CD4-positive, alpha-beta T cell (primary cell): ENCODE measurements around the gene JCAD. TPM values are rescaled to one million over a fixed set of nuclear protein-coding genes. Genes with fewer than 3 reads are reported as not detected.
"Not testable (repeated sequence)": the region's sequence is repeated elsewhere in the genome, so short reads cannot be mapped to it uniquely, and the experiment has no call there.

ENCODE experiments used
- ATAC-seq: fragments of 200-7000 bp; cut with Tn5 transposase; one replicate; pipeline ENCODE4 v1.10.0; 2022; ENCODE audit warnings: mild to moderate bottlenecking; ENCODE audit not compliant: poor library complexity
- CTCF ChIA-PET: fragments of 350-600 bp; sonication (Branson Sonifier 250); formaldehyde crosslinking; loops from one replicate; lab custom pipeline; 2021; ENCODE audit warnings: antibody characterized with exemption, inconsistent platforms; lab: Charles Lee
- POLR2A ChIA-PET: fragments of 350-600 bp; sonication (Branson Sonifier 250); formaldehyde crosslinking; loops from one replicate; lab custom pipeline; 2021; ENCODE audit warnings: antibody characterized with exemption, inconsistent platforms; lab: Charles Lee
- DNase-seq, 14 experiments: peaks; one replicate each; pipeline ENCODE4 v3.0.0-alpha.2; 2013 to 2020; ENCODE audit warnings: mixed read lengths in 2 of 14
- H3K27ac ChIP-seq, 2 donors: one replicate each; pipeline versions ENCODE4 v1.5.1 to v1.7.0; 2013; ENCODE audit warnings: low read length in 2 of 2, low read depth in 1 of 2, mild to moderate bottlenecking in 1 of 2
- H3K27me3 ChIP-seq, 2 experiments: 1 replicate in 1 of 2; 2 replicates in 1 of 2; pipeline versions ENCODE4 v1.6.1 to v1.7.0; 2013; ENCODE audit warnings: low read length in 2 of 2, control low read depth in 1 of 2, mild to moderate bottlenecking in 1 of 2, moderate library complexity in 1 of 2; ENCODE audit not compliant: insufficient read depth in 2 of 2, control insufficient read depth in 1 of 2
- H3K36me3 ChIP-seq: one replicate; pipeline ENCODE4 v1.6.1; 2013; ENCODE audit warnings: low read length, control low read depth; ENCODE audit not compliant: insufficient read depth
- H3K4me1 ChIP-seq: one replicate; pipeline ENCODE4 v1.6.1; 2013; ENCODE audit warnings: low read length, control low read depth; ENCODE audit not compliant: insufficient read depth
- H3K4me3 ChIP-seq: one replicate; pipeline ENCODE4 v1.5.1; 2013; ENCODE audit warnings: mild to moderate bottlenecking, low read length, moderate library complexity
- H3K9me3 ChIP-seq, 2 experiments: 1 replicate in 1 of 2; 2 replicates in 1 of 2; pipeline versions ENCODE4 v1.6.1 to v1.7.0; 2013; ENCODE audit warnings: low read length in 2 of 2, mild to moderate bottlenecking in 2 of 2, control low read depth in 1 of 2, moderate library complexity in 1 of 2; ENCODE audit not compliant: control insufficient read depth in 1 of 2, insufficient read depth in 1 of 2
- H3K27ac Mint-ChIP-seq: one replicate; pipeline ENCODE4 v1.8.0; 2020; ENCODE audit warnings: mixed read lengths
- H3K27me3 Mint-ChIP-seq: one replicate; pipeline ENCODE4 v1.8.0; 2021; ENCODE audit warnings: mixed read lengths
- H3K36me3 Mint-ChIP-seq: one replicate; pipeline ENCODE4 v1.8.0; 2021; ENCODE audit warnings: low read depth, mixed read lengths
- H3K4me1 Mint-ChIP-seq: one replicate; pipeline ENCODE4 v1.8.0; 2021; ENCODE audit warnings: low read depth, mixed read lengths
- H3K4me3 Mint-ChIP-seq: one replicate; pipeline ENCODE4 v1.8.0; 2020; ENCODE audit warnings: mild to moderate bottlenecking, mixed read lengths
- H3K9me3 Mint-ChIP-seq: one replicate; pipeline ENCODE4 v1.8.0; 2020; ENCODE audit warnings: mixed read lengths
- intact Hi-C, 2 experiments: fragments of 100-400 bp; cut with DNase I in 1 of 2; cut with micrococcal nuclease in 1 of 2; formaldehyde crosslinking; loops; one replicate each; pipeline versions ENCODE4 v1.15.1 to v1.9.0; 2023 to 2025; cut with DNase I, micrococcal nuclease
- total RNA-seq, 174 experiments: library from RNA in 2 of 174; stranded (reverse) in 2 of 174; gene quantifications; one replicate each; pipeline ENCODE4 v1.2.3 and lab custom pipeline; 2021 to 2026
- TF ChIP-seq, protein P1 (sequence below): fragments of 200-600 bp; IDR thresholded peaks from one replicate; pipeline ENCODE4 v1.8.0; 2022; ENCODE audit warnings: antibody characterized with exemption, mild to moderate bottlenecking

JCAD gene
- total RNA-seq, 2 experiments from 2014 or later = not detected

DNA sequence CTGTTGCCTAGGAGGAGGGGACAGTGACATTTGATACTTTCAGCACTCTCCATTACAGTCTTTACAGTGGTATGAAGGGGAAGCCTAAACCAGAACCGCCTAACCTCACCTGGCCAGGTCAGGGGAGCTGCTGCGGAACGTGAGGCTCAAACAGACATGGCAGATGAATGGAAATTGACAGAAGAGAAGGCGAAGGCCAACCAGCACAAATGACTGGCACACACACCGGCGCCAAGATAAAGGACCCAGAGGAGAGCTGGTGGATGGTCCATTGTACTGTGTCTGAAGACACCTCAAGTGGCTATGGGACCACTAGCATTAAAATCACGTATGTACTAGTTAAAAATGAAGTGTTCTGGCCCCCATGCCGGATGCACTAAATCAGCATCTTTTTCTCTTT lies 53.0 kb downstream of the JCAD start:
- intact Hi-C loops = no loop called here
- ChIA-PET POLR2A (no interaction called here), CTCF (no interaction called here)
- Histone ChIP-seq H3K4me3 (no peak overlapping the region), H3K27me3 (peaks cover 29 to 32% of the 10 kb centered on the region in 2 experiments), H3K4me1 (peaks cover 6% of the 10 kb centered on the region), H3K9me3 (no peaks in the 10 kb centered on the region), H3K27ac (no peak overlapping the region), H3K36me3 (no peaks in the 10 kb centered on the region)
- H3K27me3 Mint-ChIP-seq = peaks cover 77% of the 10 kb centered on the region
- H3K4me3 Mint-ChIP-seq = no peak overlapping the region
- DNase-seq (no peak), ATAC-seq (no peak)
- no peaks in the 10 kb centered on the region for H3K36me3 Mint-ChIP-seq
- H3K9me3 Mint-ChIP-seq = no peaks in the 10 kb centered on the region
- TF ChIP-seq, protein P1, sequence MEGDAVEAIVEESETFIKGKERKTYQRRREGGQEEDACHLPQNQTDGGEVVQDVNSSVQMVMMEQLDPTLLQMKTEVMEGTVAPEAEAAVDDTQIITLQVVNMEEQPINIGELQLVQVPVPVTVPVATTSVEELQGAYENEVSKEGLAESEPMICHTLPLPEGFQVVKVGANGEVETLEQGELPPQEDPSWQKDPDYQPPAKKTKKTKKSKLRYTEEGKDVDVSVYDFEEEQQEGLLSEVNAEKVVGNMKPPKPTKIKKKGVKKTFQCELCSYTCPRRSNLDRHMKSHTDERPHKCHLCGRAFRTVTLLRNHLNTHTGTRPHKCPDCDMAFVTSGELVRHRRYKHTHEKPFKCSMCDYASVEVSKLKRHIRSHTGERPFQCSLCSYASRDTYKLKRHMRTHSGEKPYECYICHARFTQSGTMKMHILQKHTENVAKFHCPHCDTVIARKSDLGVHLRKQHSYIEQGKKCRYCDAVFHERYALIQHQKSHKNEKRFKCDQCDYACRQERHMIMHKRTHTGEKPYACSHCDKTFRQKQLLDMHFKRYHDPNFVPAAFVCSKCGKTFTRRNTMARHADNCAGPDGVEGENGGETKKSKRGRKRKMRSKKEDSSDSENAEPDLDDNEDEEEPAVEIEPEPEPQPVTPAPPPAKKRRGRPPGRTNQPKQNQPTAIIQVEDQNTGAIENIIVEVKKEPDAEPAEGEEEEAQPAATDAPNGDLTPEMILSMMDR = no peak
- H3K4me1 Mint-ChIP-seq = peaks cover 8% of the 10 kb centered on the region
- no peak overlapping the region for H3K27ac Mint-ChIP-seq

GRCh38 chr10:30005116-30005515 lies 54.3 kb downstream of the JCAD start:
- H3K9me3 Mint-ChIP-seq, POLR2A ChIA-PET, H3K4me1 ChIP-seq, H3K27ac ChIP-seq, H3K36me3 ChIP-seq, ATAC-seq, DNase-seq, H3K4me3 ChIP-seq, H3K4me3 Mint-ChIP-seq, H3K36me3 Mint-ChIP-seq, H3K4me1 Mint-ChIP-seq, H3K9me3 ChIP-seq, intact Hi-C loops, H3K27ac Mint-ChIP-seq: not testable (repeated sequence)
- peaks cover 26 to 31% of the 10 kb centered on the region in 2 experiments for H3K27me3 ChIP-seq
- H3K27me3 Mint-ChIP-seq = peaks cover 76% of the 10 kb centered on the region
- CTCF ChIA-PET = interaction anchor here (0.8 kb wide), 1 partner anchor 236 kb away, joined by 3 read pairs; no protein-coding TSS in a partner anchor

DNA sequence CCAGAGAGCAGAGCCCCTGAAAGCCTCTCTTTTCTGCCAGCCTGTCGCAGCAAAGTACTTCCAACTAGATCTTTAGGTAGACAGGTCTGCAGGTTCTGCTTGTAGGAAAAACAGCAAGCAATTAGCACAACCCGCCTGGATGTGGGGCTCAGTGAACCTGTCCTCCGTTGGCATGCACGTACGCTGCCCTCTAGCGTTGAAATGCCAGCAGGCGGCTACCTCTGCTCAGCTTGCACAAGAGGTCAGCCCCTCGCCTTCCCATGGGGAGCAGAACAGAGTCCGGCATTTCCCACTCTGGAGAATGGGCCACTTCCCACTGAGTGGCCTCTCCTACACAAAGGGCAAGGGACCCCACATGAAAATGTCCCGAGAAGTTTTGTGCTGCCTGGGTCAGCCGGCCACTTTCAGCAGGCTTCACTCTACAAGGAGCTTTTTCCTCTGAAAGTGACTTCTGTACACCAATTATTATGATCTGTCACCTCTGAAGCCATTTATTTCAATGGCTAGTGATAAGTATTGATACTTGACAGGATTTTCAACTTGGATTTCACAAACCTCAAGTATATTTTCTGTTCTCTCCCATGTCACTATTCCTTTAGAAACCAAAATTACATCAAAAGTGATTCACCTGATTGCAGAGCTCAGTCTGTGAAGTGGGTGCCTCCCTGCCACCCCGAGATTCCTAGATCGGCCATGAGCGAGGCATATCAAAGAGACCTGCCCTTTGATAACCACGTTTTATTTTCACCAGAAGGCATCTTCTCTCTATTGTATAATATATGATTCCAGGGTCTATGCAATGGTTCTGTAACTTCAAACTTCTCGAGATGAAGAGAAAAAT lies 56.7 kb downstream of the JCAD start:
- Histone ChIP-seq H3K9me3 (no peaks in the 10 kb centered on the region), H3K4me3 (no peak overlapping the region), H3K4me1 (peaks cover 6% of the 10 kb centered on the region), H3K27ac (no peak overlapping the region), H3K36me3 (no peaks in the 10 kb centered on the region), H3K27me3 (peaks cover 20 to 24% of the 10 kb centered on the region in 2 experiments)
- H3K27ac Mint-ChIP-seq = no peak overlapping the region
- peak; percentile 69 for ATAC-seq
- ChIA-PET CTCF (interaction anchor here (0.9 to 1.2 kb wide), 4 partner anchors 10 to 41 kb away, joined by 3 to 4 read pairs (median 3); no protein-coding TSS in a partner anchor), POLR2A (interaction anchor here (0.9 kb wide), 1 partner anchor 25 kb away, joined by 5 read pairs; no protein-coding TSS in a partner anchor)
- H3K4me3 Mint-ChIP-seq = no peak overlapping the region
- H3K9me3 Mint-ChIP-seq = no peaks in the 10 kb centered on the region
- H3K27me3 Mint-ChIP-seq = peaks cover 71% of the 10 kb centered on the region
- no peaks in the 10 kb centered on the region for H3K36me3 Mint-ChIP-seq
- H3K4me1 Mint-ChIP-seq = peaks cover 8% of the 10 kb centered on the region
- TF ChIP-seq, protein P1 = peak; percentile 72
- peak; percentile 32 to 71 (median 48) for DNase-seq
- intact Hi-C loops = loop anchor here in 1 of 2 experiments (2.0 kb wide), 1 partner anchor 24 kb away; no protein-coding TSS in a partner anchor
